ENCODE results near the gene DUSP16. TPM values are rescaled to one million over a fixed set of nuclear protein-coding genes. Genes with fewer than 3 reads are reported as not detected.
"Not testable (repeated sequence)": the region's sequence is repeated elsewhere in the genome, so short reads cannot be mapped to it uniquely, and the experiment has no call there.

DUSP16 gene
- total RNA-seq, 3 donors from 2014 or later (not counting 1 experiment from before 2014, with no cell fraction given): 6.9 to 19.9 (median 10.0) TPM

- Mint-ChIP-seq H3K4me1 (peaks cover 0 to 6% of the 10 kb centered on the region in 2 donors), H3K36me3 (no peaks in the 10 kb centered on the region), H3K4me3 (no peak overlapping the region), H3K27me3 (ENCODE audit: low read depth in 2 of 2) (peaks cover 26 to 30% of the 10 kb centered on the region in 2 donors), H3K9me3 (no peaks in the 10 kb centered on the region), H3K27ac (no peak overlapping the region)
- WGBS (ENCODE audit: insufficient coverage): 87% methylated on average over 3 of the region's 3 CpGs
- intact Hi-C loops (cut with micrococcal nuclease): no loop called here
- Histone ChIP-seq H3K27ac (ENCODE audit: low read length) (no peak overlapping the region), H3K36me3 (ENCODE audit: control insufficient read depth, insufficient read depth, low read length) (no peaks in the 10 kb centered on the region), H3K9me3 (ENCODE audit: control insufficient read depth, insufficient read depth, low read length) (peaks cover 2% of the 10 kb centered on the region), H3K4me1 (ENCODE audit: control insufficient read depth, insufficient read depth, low read length) (no peaks in the 10 kb centered on the region), H3K27me3 (ENCODE audit: control insufficient read depth, insufficient read depth, low read length) (peaks cover 3% of the 10 kb centered on the region), H3K4me3 (ENCODE audit: low read length) (no peak overlapping the region)
- ATAC-seq: no peak
- no peak for TF ChIP-seq CTCF (IDR thresholded peaks at IDR 0.05)
- DNase-seq: no peak
Observed at GRCh38 chr12:12592930-12593329, 30.3 kb upstream of the DUSP16 start.

- no peak overlapping the region for H3K27ac ChIP-seq (ENCODE audit: low read length)
- DNase-seq (no peak), ATAC-seq (no peak)
- peaks cover 0 to 5% of the 10 kb centered on the region in 2 donors for H3K4me1 Mint-ChIP-seq
- WGBS (ENCODE audit: insufficient coverage): 95% methylated on average over 6 of the region's 6 CpGs
- H3K4me3 Mint-ChIP-seq: no peak overlapping the region
- peaks cover 2% of the 10 kb centered on the region for H3K9me3 ChIP-seq (ENCODE audit: control insufficient read depth, insufficient read depth, low read length)
- H3K27me3 Mint-ChIP-seq (ENCODE audit: low read depth in 2 of 2): peaks cover 29 to 30% of the 10 kb centered on the region in 2 donors
- intact Hi-C loops (cut with micrococcal nuclease): no loop called here
- no peak overlapping the region for H3K4me3 ChIP-seq (ENCODE audit: low read length)
- no peak for TF ChIP-seq CTCF (IDR thresholded peaks at IDR 0.05)
- H3K27me3 ChIP-seq (ENCODE audit: control insufficient read depth, insufficient read depth, low read length): peaks cover 3% of the 10 kb centered on the region
- H3K4me1 ChIP-seq (ENCODE audit: control insufficient read depth, insufficient read depth, low read length): no peaks in the 10 kb centered on the region
- no peak overlapping the region for H3K27ac Mint-ChIP-seq
- no peaks in the 10 kb centered on the region for H3K36me3 ChIP-seq (ENCODE audit: control insufficient read depth, insufficient read depth, low read length)
- H3K36me3 Mint-ChIP-seq: no peaks in the 10 kb centered on the region
- H3K9me3 Mint-ChIP-seq: no peaks in the 10 kb centered on the region
Observed at GRCh38 chr12:12590961-12591360, 28.3 kb upstream of the DUSP16 start.

- ATAC-seq; H3K36me3 Mint-ChIP-seq; H3K27ac Mint-ChIP-seq; H3K9me3 Mint-ChIP-seq; H3K4me3 ChIP-seq (ENCODE audit: low read length); H3K9me3 ChIP-seq (ENCODE audit: control insufficient read depth, insufficient read depth, low read length); H3K4me1 Mint-ChIP-seq; intact Hi-C loops (cut with micrococcal nuclease); H3K4me3 Mint-ChIP-seq; H3K36me3 ChIP-seq (ENCODE audit: control insufficient read depth, insufficient read depth, low read length); H3K27me3 ChIP-seq (ENCODE audit: control insufficient read depth, insufficient read depth, low read length); H3K4me1 ChIP-seq (ENCODE audit: control insufficient read depth, insufficient read depth, low read length); DNase-seq; H3K27ac ChIP-seq (ENCODE audit: low read length): not testable (repeated sequence)
- peaks cover 16 to 32% of the 10 kb centered on the region in 2 donors for H3K27me3 Mint-ChIP-seq (ENCODE audit: low read depth in 2 of 2)
- WGBS (ENCODE audit: insufficient coverage): 96% methylated on average over 2 of the region's 3 CpGs
Observed at GRCh38 chr12:12588436-12588835, 25.8 kb upstream of the DUSP16 start.

- no peak overlapping the region for H3K27ac Mint-ChIP-seq
- DNase-seq (no peak), ATAC-seq (no peak)
- no peak overlapping the region for H3K27ac ChIP-seq (ENCODE audit: low read length)
- no peak overlapping the region for H3K4me3 Mint-ChIP-seq
- no peak for TF ChIP-seq CTCF (IDR thresholded peaks at IDR 0.05)
- intact Hi-C loops (cut with micrococcal nuclease): no loop called here
- H3K4me1 ChIP-seq (ENCODE audit: control insufficient read depth, insufficient read depth, low read length): no peaks in the 10 kb centered on the region
- H3K4me1 Mint-ChIP-seq: no peaks in the 10 kb centered on the region
- no peaks in the 10 kb centered on the region for H3K36me3 ChIP-seq (ENCODE audit: control insufficient read depth, insufficient read depth, low read length)
- peaks cover 2% of the 10 kb centered on the region for H3K9me3 ChIP-seq (ENCODE audit: control insufficient read depth, insufficient read depth, low read length)
- no peak overlapping the region for H3K4me3 ChIP-seq (ENCODE audit: low read length)
- WGBS (ENCODE audit: insufficient coverage): 96% methylated on average over 1 of the region's 1 CpG
- H3K9me3 Mint-ChIP-seq: no peaks in the 10 kb centered on the region
- H3K36me3 Mint-ChIP-seq: no peaks in the 10 kb centered on the region
- H3K27me3 ChIP-seq (ENCODE audit: control insufficient read depth, insufficient read depth, low read length): peaks cover 3% of the 10 kb centered on the region
- peaks cover 11 to 32% of the 10 kb centered on the region in 2 donors for H3K27me3 Mint-ChIP-seq (ENCODE audit: low read depth in 2 of 2)
Observed at GRCh38 chr12:12587878-12588277, 25.2 kb upstream of the DUSP16 start.
